ENCODE measurements around the gene TUT4.

TUT4 gene

GRCh38 chr1:52400131-52400530 lies 152.8 kb downstream of the TUT4 start:
- no peak for DNase-seq (ENCODE audit: low spot score)

GRCh38 chr1:52399629-52400028 lies 153.3 kb downstream of the TUT4 start:
- no peak for DNase-seq (ENCODE audit: low spot score)

- no peak for DNase-seq (ENCODE audit: low spot score)
These were observed 159.7 kb downstream of the TUT4 start for GRCh38 chr1:52393174-52393573.

- DNase-seq (ENCODE audit: low spot score), result no peak
These were observed 166.4 kb downstream of the TUT4 start for GRCh38 chr1:52386458-52386857.

DNA sequence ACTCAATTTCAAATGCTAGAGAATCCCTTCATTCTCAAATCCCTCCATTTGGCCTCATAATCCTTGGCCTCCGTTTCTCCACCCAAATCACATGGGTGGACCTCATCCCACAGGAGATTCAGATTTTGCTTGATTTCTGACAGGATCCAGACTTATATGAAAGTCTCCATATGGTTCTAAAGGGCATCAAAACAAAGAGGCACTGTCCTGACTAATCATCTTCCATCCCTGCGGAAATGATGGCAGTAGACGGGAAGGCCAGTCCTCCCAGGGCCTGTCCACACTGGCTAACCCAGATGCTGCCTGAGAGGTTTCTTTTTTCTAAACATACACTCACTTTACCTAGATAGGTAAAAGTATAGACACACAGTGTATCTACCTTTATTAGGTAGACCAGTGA lies 167.5 kb downstream of the TUT4 start:
- no peak for DNase-seq (ENCODE audit: low spot score)
